Measurements from ENCODE around the gene FZR1.
"Not testable (repeated sequence)": the region's sequence is repeated elsewhere in the genome, so short reads cannot be mapped to it uniquely, and the experiment has no call there.

The FZR1 gene

DNA sequence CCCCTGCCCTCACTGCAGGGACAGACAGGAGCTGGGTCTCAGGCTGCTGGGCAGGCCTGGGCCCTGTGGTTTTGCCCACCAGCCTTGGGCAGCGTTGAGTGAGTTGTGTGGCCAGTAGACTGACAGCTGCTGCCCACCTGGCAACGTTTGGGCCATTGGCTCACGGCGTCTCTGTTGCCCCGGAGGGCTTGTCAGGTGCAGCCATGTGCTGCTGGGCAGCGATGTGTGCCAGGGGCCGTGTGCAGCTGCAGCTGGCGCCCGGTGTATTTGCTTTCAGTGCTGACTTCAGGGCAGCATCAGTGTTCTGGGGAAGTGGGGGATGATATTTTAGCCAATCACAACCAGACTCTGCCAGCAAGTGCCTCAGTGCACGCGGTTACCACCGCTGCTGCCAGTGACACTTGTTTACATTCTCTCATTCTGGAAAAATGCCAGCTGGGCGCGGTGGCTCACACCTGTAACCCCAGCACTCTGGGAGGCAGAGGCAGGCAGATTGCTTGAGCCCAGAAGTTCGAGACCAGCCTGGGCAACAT is 10.6 kb downstream of the FZR1 start:
- DNase-seq: peak; percentile 98

DNA sequence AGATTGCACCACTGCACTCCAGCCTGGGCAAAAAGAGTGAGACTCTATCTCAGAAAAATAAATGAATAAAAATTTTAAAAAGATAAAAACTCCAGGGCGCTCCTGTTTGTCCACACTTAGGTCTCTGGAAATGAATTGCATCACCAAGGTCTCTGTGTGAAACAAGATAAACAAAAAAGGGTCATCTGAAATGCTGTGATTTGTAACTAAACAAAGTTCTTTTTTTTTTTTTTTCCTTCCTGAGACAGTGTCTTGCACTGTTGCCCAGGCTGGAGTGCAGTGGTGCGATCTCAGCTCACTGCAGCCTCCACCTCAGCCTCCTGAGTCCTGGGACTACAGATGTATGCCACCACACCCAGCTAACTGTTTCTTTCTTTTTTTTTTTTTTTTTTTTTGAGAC is 11.5 kb downstream of the FZR1 start:
- no peak for DNase-seq

DNA sequence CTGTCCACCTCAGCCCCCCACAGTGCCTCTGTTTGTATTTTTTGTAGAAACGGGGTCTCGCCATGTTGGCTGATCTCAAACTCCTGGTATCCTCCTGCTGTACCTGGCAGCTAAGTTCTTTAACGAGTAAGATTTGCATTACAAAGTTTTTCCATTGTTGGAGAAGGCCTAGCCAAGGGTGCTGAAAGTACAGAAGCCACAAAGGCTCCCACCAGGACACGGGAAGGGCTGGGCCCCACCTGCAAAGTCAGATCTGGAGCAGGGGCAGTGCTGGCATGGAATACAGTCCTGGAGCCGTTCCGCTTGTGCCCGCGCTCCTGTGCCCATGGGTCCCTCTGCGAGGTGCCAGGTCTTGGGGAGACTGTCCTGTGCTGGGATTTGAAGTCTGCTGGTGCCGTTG is 12.1 kb downstream of the FZR1 start:
- no peak for DNase-seq

DNA sequence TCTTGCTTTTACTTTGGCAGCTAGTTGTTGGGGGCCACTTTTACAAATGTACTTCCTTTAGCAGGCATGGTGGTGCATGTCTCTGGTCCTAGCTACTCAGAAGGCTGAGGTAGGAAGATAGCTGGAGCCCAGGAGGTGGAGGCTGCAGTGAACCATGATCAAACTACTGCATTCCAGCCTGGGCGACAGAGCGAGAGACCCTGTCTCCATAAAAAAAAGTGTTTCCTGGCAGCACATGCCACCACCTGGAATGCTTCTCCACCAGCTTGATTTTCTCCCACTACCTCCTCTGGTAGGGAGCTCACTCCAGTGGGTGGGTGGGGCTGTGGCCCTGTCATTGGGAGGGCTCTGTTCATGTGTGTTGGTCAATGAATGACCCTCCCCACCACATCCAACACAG is 12.5 kb downstream of the FZR1 start:
- no peak for DNase-seq

DNA sequence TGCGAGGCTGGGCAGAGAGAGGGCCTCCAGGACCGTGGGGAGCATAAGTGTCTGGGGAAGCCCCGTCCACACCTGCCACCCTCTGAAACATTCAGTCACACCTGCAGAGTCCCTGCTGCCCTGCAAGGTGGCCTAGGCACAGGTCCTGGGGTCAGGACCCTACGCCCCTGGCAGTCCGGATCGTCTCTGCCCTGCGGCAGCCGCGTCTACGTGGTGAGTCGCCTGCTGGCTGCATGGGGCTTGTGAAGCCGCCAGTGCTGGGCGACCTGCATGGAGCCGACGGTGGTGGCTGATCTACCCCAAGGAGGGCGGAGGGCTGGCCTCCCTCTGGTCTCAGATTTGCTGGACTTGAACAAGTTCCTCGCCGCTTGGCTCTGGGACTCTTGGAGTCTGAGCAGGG is 13.0 kb downstream of the FZR1 start:
- no peak for DNase-seq

DNA sequence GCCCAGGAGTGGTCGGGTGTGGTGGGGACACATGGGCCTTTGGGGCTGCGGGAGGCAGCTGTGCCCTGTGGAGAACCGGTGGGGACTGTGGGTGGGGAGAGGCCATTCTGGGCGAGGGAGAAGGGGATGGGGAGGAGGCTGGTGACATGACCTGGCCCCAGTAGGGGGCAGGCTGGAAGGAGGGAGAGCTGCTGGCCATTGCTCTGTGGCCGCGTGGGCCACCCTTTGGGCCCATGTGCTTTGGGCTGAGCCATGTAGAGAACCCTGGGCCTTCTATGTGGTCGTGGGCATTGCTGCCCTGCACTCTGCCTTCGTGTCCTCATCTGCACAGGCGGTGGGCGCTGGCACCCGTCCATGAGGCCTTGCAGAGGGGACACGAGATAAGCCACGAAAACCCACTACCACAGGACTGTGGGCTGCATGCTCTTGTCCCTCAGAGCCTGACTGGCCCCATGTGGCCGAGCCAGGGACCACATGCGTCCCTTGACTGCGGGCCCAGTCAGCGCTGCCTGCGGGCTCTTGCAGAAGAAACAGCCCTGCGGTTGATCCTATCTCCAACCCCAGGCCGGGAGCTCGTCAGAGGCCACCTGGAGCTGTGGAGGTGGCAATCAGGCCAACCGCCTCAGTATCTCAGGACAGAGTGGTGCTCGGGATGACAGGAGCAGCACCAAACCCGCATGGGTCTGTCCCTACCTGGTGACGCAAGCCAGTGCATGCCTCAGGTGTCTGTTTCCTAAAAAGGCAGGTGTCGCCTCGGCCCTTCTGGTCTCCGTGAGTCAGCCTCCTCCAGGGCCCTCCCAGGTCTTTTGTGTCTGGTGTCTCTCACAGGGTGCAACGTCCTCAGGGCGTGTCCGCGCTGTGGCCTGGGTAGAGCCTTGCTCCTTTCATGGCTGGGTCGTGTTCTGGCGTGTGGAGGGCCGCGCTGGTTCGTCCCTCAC is 14.3 kb downstream of the FZR1 start:
- no peak for DNase-seq

DNA sequence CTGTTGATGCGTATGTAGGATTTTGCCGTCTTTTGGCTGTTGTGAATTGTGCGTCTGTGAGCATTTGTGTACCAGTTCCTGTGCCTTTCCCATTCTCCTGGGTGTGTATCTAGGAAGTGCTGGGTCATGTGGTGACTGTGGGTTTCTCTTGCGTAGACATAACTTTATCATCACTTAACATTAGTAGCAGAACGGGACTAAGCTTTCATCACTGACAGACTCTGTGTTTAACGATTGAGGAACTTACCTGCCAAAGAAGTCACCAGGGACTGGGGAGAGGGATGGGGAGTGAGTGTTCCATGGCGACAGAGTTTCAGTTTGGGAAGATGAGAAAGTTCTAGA is 15.0 kb downstream of the FZR1 start:
- DNase-seq: no peak

DNA sequence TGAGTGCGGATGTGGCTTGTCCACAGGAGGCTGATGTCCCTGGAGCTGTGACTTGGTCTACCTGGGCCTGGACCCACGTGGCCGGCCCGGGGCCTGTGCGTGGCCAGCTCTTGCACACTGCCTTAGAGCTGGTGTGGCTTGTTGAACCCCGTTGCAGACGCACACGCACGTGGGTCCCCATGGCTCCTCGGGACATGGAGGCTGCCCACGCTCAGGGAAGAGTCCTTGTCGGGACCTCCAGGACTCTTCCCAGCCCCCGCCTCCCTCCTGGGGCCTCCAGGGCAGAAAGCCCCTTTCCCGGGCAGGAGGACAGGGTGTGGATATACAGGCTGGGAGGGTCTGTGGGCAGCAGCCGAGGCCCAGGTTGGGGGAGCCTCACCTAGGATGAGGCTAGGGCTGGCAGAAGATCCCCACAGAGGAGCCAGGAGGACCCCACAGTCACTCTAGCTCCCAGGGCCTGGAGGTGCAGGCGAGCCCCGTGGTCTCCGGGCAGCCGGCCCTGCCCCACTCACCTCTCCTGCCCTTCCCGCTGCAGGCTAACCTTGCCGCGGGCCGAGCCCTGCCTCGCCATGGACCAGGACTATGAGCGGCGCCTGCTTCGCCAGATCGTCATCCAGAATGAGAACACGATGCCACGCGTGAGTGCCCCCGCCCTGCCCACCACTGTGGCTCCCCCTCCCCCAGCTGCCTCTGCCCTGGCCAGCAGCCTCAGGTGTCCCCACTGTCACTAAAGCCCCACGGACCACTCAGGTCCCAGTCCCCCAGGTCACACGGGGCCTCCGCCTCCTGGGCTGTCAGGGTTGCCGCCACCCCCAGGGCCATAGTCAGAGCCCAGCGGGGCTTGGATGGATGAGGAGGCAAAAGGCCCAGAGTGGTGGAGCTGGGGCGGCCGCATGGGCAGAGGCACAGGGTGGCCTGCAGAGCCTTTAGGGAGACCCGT is 16.6 kb downstream of the FZR1 start:
- no peak for DNase-seq

DNA sequence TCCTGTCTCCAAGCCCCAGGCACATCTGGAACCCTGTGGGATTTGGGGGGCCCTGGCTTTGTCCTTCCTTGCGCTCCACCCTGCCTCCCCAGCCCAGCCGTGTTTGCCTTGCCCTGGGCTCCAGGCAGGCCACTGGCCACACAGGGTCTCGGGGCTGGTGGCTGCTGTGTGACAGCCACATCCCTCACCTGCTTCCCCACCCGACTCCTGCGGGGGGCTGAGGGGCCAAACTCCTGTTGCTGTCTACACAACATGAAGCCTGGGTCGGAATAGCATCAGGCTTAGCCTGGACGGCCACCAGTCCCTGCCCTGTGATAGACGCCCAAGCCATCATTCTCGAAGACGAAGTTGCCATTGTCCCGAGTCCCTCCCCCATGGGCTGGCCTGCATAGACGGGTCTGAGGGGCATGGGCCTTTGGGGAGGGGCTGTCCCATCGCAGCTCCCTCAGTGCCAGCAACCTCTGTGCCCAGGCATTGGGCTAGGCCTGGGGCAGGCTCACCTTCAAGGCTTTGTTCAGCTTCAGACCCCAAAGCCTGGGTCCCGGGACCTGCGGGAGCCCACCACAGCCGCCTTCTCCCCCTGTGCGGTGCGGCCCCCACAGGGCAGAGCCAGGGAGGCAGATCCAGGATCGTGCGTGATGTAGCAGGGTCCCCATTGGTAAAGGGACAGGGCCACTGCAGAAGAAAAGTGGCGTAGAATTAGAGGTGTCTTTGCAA is 17.4 kb downstream of the FZR1 start:
- DNase-seq: no peak

DNA sequence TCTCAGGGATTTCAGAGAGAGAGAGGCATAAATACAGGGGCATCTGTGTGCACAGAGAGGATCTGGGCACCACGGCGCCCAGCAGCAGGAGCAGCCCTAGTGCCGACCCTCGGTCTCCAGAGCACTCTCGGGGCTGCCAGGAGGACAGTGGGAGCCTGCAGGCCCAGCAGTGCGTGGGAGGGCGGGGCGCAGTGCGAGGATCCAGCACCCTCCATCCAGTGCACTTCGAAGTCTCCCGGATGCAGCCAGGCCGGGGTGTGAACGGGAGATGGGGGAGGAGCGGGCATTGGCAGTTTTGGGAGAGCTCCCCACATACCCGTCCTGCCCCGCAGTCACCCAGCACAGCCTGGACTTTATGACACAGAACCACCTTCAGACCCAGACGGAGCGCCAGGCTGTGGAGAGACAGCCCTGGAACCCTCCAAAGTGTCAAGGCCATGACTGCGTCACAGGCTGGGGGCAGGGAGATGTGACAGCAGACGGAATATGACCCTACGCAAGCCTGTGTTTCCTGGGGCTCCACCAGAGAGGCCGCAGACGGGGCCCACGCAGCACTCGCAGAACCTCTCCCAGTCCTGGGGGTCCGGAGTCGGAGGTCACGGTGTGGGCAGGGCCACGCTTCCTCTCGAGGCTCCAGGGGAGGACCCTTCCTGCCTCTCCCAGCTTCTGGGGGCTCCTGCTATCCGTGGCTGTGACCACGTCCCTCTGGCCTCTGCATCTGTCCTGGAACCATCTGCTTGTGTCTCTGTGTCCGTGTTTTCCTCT is 18.1 kb downstream of the FZR1 start:
- no peak for DNase-seq

DNA sequence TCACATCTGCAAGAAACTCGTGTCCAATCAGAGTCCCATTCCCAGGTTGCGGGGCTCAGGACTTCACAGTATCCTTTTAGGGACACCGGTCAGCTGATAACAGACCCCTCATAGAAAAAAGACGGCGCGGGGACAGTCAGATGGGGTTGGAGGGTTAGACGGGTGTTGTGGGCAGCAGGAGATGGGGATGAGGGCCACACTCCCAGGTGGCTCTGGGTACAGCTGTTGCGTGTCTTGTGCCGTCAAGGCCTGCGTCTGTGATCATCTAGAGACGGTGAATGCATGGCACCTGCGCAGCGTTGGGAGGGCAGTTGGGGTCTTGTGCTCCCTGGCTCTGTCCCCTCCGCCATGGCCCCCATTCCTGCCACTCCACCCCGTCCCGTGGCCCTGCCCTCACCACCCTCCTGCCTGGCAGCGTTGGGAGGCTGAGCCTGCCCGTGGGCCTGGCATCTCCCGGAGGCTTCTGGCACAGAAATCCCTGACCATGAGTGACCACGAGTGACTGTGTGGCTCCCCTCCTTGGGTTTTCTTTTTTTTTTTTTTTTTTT is 18.9 kb downstream of the FZR1 start:
- no peak for DNase-seq

DNA sequence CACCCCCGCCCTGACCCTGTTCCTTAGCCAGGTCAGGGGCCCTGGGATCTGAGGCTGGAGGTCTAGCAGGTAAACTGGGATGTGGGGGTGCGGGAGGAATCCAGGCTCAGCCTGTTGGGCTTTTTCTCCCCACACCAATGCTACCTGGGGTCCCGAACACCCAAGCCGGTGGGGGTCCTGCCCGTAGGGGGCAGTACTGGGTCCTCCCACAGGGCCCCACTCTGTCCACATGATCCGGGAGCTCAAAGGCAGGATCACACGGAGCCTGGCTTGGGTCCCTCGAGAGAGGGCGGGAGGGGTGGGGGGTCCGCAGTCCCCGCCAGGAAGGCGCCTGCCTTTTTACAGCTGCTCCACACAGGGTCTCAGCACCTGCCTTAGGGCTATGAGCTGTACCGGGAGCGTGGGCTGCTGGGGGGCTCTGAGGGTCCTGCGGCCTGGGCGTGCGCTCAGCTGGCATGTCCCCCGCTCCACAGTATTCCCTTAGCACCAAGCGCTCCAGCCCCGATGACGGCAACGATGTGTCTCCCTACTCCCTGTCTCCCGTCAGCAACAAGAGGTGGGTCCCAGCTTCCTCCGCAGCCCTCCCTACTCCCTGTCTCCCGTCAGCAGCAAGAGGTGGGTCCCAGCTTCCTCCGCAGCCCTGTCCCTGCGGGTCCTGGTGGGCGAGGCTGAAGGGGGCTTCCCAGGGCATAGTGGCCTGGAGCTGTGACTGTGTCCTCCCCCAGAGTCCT is 20.6 kb downstream of the FZR1 start:
- no peak for DNase-seq

DNA sequence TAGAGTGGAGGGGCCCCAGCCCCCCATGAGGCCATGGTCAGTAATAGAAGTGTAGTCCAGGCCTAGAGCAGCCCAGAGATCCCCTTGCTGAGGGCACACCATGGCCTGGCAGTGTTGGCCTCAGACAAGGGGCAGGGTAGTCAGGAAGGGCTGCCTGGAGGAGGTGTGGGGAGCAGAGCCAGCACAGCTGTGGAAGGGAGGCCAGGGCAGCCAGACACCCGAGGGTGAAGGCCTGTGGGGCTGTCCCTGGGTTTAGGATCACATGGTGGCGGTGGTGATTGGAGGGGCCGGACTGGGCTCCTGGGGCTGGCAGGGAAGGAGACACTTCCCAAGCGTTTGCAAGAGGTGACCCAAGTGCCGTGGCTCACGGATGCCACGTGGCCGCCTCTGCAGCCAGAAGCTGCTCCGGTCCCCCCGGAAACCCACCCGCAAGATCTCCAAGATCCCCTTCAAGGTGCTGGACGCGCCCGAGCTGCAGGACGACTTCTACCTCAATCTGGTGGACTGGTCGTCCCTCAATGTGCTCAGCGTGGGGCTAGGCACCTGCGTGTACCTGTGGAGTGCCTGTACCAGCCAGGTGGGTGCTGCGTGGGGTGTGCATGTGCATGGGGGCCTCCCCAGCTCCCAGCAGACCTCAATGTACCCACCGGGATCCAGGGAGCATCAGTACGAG is 21.3 kb downstream of the FZR1 start:
- no peak for DNase-seq

DNA sequence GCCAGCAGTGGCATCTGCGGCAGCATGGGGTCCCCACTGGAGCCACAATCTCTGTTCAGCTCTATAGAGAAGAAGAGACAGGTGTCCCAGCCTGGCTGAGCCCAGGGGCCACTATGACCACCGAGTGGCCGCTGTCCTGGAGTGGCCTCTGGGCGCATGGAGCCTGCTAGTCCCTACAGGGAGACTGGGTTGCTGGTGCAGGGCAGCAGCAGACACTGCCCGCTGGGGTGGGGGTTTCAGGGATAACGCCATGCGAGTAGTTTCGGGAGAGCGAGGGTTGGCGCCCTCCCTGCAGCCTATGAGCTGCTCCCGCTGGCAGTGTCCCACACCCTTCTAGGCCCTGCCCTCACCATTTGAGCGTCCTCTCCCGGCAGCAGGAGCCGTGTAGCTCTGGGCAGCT is 22.0 kb downstream of the FZR1 start:
- no peak for DNase-seq

DNA sequence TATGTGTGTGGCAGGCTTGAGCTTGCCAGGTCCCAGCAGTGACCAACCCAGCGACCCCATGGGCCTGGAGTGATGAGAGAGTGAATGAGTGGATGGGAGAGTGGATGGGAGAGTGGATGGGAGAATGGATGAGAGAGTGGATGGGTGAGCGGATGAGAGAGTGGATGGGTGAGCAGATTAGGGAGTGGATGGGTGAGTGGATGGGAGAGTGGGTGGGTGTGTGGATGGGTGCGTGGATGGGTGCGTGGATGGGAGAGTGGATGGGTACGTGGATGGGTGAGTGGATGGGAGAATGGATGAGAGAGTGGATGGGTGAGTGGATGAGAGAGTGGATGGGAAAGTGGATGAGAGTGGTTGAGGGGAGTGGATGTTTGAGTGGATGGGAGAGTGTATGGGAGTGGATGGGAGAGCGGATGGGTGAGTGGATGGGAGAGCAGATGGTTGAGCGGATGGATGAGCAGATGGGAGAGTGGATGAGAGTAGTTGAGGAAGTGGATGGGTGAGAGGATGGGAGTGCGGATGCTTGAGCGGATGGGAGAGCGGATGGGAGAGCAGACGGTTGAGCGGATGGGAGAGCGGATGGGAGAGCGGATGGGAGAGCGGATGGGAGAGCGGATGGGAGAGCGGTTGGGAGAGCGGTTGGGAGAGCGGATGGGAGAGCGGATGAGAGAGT is 22.6 kb downstream of the FZR1 start:
- no peak for DNase-seq

DNA sequence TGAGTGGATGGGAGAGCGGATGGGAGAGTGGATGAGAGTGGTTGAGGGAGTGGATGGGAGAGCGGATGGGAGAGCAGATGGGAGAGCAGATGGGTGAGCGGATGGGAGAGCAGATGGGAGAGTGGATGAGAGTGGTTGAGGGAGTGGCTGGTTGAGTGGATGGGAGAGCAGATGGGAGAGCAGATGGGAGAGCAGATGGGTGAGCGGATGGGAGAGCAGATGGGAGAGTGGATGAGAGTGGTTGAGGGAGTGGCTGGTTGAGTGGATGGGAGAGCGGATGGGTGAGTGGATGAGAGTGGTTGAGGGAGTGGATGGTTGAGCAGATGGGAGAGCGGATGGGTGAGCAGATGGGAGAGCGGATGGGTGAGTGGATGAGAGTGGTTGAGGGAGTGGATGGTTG is 23.2 kb downstream of the FZR1 start:
- DNase-seq: not testable (repeated sequence)

DNA sequence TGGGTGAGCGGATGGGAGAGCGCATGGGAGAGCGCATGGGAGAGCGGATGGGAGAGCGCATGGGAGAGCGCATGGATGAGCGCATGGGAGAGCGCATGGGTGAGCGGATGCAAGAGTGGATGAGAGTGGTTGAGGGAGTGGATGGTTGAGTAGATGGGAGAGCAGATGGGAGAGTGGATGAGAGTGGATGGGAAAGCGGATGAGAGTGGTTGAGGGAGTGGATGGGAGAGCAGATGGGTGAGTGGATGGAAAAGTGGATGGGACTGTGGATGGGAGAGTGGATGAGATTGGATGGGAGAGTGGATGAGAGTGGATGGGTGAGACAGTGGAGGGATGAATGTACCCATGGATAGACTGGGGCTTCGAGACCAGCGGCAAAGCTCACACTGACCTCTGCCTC is 24.3 kb downstream of the FZR1 start:
- no peak for DNase-seq

DNA sequence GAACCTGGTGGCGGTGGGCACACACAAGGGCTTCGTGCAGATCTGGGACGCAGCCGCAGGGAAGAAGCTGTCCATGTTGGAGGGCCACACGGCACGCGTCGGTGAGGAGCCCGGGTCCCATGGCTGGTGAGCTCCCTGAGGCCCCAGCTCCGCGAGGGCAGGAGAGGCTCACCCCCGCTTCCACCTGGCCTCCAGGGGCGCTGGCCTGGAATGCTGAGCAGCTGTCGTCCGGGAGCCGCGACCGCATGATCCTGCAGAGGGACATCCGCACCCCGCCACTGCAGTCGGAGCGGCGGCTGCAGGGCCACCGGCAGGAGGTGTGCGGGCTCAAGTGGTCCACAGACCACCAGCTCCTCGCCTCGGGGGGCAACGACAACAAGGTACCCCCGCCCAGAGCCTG is 25.6 kb downstream of the FZR1 start:
- DNase-seq: no peak

DNA sequence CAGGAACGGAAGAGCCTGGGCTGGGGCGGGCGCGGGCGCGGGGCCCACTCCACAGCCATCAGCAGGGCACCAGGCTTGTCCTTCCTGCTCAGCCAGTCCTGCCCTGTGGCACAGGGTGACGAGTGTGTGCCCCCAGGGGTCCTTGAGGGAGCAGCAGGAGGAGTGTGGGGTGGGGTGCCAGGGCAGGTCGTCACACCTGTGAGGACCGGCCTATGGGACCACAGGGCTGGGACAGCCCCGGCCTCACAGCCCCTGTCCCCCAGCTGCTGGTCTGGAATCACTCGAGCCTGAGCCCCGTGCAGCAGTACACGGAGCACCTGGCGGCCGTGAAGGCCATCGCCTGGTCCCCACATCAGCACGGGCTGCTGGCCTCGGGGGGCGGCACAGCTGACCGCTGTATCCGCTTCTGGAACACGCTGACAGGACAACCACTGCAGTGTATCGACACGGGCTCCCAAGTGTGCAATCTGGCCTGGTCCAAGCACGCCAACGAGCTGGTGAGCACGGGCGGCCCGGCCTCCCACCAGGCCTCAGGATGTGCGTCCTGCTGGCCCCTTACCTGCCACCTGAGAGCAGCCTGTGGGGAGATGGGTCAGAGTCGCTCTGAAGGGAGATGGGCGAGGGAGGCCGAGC is 26.2 kb downstream of the FZR1 start:
- no peak for DNase-seq

DNA sequence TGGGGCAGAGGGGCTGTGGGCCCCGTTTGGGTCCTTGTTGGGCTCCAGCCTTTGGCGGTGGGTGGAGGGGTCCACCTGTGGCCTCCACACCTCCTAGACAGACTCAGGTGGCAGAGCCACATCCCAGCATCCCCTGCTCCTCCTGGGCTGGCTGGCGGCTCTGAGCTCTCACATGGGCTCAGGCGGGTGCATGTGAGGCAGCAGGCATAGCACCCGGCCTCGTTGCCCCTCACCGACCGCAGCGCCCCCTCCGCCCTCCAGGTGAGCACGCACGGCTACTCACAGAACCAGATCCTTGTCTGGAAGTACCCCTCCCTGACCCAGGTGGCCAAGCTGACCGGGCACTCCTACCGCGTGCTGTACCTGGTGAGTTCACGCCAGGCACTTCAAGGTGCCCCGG is 26.9 kb downstream of the FZR1 start:
- no peak for DNase-seq

Data from NCI-H2029 (cell line).